ENCODE data around the gene ARHGAP11A. TPM values are rescaled to one million over a fixed set of nuclear protein-coding genes. Genes with fewer than 3 reads are reported as not detected.

The ARHGAP11A gene
- polyA plus RNA-seq, 1 donor = 53.0 TPM

DNA sequence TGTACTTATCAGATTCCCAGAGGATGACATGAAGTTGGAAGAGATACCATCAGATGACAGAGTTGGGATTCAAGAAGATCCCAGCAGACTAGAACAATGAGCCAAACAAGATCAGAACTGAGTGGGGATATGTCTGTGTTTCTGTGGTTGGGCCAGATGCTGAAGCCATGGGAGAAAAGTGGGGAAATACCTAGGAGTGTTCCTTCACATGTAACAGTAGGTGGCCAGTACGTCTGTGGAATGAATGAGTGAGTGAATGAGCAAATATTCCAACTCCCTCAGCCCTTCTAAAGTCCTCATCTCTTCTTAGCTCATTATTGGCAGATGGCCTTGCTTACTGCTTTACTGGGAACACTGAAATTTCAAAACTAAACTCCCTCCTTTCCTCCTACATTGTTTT, 70.3 kb downstream of the ARHGAP11A start:
- DNase-seq = no peak

- no peak for DNase-seq
Measured at GRCh38 chr15:32687556-32687955, 72.3 kb downstream of the ARHGAP11A start.

DNA sequence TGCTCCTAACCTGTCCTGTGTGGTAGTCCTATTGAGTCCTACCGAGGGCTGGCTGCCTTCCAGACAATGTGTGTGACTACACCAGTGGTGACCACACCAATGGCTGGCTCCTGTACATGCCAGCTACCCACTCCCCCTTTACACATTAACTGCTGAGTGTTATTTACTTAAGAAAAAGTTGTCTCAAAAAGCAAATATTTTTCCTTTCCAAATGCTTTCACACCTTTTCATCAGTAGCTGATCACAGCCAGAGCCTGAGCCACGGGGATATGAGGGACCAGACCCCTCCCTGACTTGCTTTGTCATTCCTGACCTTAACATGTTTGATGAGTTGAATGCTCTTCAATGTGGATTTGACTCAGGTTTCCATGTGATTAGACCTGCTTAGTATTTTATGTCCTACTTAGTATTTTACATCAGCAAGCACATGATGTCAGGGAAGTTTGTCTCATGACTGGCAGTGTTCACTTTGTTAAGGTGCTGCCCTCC, 72.9 kb downstream of the ARHGAP11A start:
- DNase-seq = no peak

Other genes with a start within 250 kb of the ARHGAP11A start
- 3.6 TPM for gene GOLGA8K, start 212.2 kb upstream of the ARHGAP11A start, polyA plus RNA-seq (ENCODE audit: insufficient read length)
- gene GOLGA8O, start 159.9 kb upstream of the ARHGAP11A start, polyA plus RNA-seq (ENCODE audit: insufficient read length) = 0.18 TPM
- gene GOLGA8N, start 22.0 kb upstream of the ARHGAP11A start, polyA plus RNA-seq (ENCODE audit: insufficient read length) = 35.4 TPM
- gene SCG5, start 26.2 kb downstream of the ARHGAP11A start, polyA plus RNA-seq (ENCODE audit: insufficient read length) = 18.2 TPM
- gene GREM1, start 102.5 kb downstream of the ARHGAP11A start, polyA plus RNA-seq (ENCODE audit: insufficient read length) = 0.52 TPM

Data from left kidney (tissue), 2 donors.